Measurements from ENCODE around the gene GGTA1.
"Not testable (repeated sequence)": the region's sequence is repeated elsewhere in the genome, so short reads cannot be mapped to it uniquely, and the experiment has no call there.

Gene GGTA1

DNA sequence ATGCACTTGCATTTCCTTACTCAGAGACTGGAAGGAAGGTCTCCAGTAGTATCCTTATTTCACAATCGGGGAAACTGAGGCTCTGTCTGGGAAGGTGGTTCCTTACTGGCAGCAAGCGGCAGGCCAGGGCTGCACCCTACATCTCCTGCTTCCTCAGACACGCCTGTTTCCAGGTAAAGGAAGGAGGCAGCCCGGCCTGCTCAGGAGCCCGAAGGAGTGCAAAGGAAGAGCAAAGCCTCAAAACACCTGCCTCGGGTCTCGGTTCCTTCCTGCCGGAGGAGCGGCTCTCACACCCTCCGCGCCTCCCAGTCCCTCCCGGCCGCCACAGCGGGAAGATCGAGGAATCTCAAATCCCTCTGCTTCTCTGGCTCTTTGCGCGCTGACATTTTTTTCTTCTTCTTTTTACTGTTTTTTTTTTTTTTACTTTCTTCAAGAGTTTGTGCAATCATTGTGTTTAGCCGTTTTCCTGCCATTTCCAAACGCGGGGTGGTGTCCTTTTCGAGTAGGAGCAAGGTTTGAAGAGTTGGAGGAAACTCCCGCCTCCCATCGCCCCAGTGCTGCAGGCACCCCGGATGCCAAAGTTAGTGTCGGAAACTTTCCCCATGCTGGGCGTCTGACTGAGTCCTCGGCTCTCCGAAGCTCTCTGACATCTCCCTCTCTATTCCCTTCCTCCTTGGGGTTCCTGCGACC, 1.0 kb downstream of the GGTA1 start:
- no peak for DNase-seq

GRCh38 chr9:121498150-121498486, 1.5 kb downstream of the GGTA1 start:
- peak; percentile 87 for DNase-seq

DNA sequence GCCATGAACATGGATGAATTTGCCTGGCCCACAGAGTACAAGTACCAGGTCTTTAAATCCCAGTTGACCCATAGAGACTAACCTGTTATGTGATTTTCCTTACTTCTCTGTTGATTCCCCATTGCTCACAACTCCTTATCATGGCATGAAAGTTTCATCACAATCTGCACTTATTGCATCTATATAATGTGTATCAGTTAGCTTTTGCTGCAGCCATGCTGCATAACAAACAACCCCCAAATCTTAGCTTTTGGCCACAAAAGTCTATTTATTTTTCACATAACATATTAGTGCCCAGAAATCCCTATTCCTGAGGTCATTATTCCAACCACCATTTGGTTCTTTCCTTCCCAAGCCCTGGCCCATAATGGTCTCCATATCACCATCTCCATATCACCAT, 3.7 kb downstream of the GGTA1 start:
- DNase-seq, result no peak

DNA sequence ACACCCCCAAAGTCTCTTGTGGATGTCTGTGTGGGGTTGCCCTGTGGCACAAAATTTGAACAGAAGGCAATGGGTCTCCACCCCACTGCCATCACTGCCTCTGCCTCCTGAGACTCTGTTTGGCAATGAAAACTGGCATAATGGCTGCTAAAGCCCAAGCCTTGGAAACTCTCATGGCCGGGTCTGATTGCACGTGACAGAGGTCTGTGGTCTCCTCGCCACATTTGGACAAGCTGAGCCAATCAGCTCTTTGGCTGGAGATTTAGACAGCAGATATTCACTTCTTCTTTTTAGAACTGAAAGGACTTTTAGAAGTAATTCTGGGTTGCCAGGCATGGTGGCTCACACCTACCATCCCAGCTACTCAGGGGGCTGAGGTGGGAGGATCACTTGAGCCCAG, 5.5 kb downstream of the GGTA1 start:
- no peak for DNase-seq

DNA sequence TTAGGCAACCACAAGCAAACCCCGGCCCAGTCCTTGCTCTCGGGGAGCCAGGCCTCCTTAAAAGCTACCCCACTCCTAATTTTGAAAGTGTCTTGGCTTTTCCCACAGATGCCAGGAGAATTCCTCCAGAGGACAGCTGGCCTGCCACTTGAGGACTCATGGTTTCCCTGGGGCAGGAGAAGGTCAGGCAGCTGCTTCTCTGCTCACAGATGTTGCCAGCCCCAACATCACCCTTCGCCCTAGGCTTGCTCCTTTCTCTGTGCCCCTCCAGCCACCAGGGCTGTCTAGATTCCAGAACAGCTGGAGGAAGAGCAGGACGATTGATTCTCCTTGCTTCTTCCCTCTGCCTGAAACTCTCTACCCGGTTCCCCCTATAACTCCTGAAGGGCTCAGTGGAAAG, 8.5 kb downstream of the GGTA1 start:
- DNase-seq, result no peak

DNA sequence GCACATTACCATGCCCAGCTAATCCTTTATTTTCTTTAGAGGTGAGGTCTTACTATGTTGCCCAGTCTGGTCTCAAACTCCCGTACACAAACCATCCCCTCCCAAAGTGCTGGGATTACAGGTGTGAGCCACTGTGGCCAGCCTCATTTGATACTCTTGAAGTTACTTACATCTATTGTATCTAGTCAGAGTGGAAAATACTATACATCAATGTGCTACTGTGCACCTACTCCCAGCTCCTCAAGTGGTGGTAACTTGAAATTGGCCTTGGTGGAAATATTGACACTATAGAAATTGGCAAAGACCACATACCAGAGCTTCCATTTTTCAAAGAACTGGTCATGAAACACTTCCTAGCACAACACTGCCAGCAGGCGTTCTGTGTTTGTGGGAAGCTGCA, 10.3 kb downstream of the GGTA1 start:
- DNase-seq, result no peak

DNA sequence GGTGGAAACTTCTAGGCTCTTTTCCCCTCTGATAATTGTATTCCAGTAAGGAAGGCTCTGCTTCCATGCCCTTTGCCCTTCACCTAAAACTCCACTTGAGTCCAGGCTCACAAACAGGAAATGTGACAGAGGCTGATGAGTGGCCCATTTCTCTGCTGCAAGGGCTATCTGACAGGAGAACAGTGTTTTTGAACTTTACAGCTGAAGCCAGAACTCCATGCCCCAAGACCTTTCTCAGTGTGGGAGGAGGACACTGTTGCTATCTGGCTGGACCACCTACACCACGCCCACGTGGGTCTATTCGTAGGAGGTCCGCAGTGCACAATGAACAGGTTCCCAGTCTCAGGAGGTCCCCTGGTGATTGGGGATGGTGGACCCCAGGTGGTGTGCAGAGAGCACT, 13.6 kb downstream of the GGTA1 start:
- DNase-seq, result no peak

DNA sequence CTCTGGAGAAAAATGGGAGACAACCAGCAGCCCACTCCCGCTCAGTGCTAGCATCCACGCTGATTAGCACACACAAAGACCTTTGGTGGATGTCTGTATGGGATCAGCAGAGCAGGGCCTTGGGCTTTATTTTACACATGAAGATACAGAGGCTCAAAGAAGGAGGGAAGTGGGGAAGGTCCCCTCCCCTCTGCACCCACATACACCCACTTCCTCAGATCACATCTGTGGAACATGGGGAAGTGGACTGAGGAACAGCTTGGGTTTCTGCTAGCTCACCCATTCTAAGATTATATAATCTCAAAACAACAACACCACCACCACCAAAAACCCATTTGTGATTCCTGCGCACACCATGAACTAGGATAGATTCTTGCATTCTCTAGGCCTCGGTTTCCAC, 14.0 kb downstream of the GGTA1 start:
- no peak for DNase-seq

GRCh38 chr9:121484651-121485446, 14.8 kb downstream of the GGTA1 start:
- DNase-seq, result no peak

DNA sequence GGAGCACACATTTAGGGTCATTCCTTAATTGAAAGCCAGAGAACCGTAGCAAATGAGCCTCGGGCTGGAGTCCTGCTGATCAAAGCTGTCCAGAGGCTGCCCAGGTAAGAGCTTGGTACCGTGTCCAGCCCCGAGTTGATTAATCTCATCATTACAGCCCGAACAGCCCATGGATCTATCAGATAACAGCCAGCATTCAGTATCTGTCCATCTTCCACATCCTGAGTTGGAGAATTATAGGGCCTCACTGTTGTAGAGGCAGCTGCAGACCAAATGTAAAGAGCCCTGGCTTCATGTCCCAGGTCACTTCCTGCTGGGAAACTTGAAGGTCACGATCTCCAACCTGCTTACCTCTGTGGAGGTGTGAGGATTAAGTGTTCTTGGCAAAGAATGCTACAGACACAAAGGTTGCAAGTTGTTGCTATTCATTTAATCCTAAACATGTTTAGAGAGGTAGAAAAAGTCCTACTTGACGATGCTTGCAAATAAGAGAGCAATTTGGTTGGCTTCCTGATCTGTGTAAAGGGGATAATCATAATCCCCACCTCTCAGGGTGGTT, 16.1 kb downstream of the GGTA1 start:
- no peak for DNase-seq

GRCh38 chr9:121483049-121483448, 16.6 kb downstream of the GGTA1 start:
- DNase-seq, result peak; percentile 57

GRCh38 chr9:121478816-121479676, 20.6 kb downstream of the GGTA1 start:
- DNase-seq, result no peak

DNA sequence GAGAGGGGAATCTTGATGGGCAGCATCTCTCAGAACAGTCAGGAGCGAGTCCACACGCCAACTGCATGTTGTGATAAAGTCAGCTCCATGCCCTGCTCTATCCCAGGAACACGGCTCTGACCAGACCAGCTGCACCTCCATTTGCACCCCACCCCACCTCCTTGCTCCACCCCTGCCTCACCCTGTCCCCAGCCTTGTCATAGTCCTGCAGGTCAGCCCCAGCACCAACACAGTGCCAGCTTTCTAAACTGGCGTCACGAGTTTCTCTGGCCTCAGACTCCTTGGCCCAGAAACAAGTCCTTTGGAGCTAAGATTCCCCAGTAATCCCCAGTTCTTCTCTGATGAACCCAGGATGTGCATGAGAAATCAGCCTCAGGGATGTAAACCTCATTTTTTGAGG, 23.5 kb downstream of the GGTA1 start:
- DNase-seq, result no peak

- DNase-seq, result no peak
Measured at GRCh38 chr9:121474231-121474947, 25.3 kb downstream of the GGTA1 start.

DNA sequence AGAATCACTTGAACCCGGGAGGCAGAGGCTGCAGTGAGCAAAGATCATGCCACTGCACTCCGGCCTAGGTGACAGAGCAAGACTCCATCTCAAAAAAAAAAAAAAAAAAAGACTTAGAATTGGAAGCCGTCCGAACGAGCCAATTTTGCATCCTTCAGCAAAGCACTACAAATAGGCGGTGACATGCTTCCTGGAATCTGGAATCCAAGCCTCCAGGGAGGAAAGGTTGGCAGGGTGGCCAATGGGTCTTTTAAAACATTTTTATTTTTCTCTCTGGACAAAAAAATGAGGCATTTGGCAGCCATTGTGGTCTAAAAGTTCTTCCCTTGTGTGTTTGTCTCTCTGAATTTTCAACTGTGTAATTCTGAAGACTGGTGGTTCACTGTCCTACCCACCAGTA, 26.4 kb downstream of the GGTA1 start:
- no peak for DNase-seq

- DNase-seq, result no peak
Measured at GRCh38 chr9:121472446-121472845, 27.2 kb downstream of the GGTA1 start.

DNA sequence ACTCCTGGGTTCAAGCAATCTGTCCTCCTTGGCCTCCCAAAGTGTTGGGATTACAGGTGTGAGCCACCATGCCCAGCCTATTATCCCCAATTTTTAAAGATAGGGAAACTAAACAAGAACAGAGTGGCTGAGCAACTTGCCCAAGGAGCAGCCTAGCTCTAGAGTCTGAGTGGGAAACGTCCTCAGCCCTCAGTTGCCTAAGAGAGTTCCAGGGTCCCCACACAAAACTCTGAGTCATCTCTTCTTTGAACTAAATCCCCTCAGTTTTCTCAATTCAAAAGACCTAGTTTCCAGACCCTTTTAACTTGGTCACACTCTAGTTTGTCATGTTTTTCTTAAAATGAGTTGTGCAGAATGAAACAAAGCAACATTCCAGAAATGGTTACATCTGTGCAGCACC, 33.5 kb downstream of the GGTA1 start:
- no peak for DNase-seq

GRCh38 chr9:121464968-121465367, 34.7 kb downstream of the GGTA1 start:
- DNase-seq, result no peak

DNA sequence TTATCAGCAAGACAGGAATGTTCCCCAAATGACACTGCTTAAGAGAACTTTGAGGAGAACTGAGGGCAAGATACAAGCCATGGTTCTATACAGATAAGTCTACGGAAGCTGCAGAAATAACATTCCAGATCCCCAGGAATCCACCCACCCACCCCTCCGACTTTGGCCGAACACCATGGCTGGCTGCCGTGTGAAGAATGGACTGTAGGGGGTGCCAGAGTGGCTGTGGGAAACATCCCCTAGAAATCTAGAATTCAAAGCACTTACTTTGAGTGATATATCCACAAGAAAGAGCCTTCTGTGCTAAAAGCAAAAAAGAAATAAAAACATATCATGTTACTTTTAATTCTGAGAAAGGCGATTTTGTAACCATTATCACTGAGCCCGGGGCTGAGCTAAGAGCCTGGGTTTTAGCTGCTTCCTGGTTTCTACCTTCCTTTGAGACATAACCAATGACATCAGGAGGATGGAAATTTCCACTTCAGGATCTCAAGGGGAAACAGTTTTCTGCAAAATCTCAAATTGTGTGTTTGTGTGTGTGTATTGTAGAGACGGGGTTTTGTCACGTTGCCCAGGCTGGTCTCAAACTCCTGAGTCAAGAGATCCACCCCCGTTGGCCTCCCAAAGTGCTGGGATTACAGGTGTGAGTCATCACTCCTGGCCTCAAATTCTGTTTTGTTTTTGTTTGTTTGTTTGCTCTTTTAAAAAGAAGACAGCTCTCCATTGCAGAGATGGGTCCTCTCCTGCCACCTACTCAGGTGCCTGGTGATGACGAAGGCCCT, 36.4 kb downstream of the GGTA1 start:
- no peak for DNase-seq

- no peak for DNase-seq
Measured at GRCh38 chr9:121459513-121459912, 40.1 kb downstream of the GGTA1 start.

DNA sequence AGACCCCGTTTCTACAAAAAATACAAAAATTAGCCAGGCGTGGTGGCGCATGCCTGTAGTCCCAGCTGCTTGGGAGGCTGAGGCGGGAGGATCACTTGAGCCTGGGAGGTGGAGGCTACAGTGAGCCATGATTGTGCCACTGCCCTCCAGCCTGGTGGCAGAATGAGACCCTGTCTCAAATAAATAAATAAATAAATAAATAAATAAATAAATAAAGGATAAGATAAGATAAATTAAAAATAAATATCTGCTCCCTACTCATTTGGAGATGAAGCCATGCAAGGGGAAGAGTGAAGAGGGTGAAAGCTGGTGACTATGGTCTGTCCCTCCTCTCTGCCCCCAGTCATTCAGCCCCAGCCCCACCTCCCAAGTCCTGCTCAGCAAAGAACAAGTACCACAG, 41.2 kb downstream of the GGTA1 start:
- not testable (repeated sequence) for DNase-seq

All from DMS153 (cell line).